AG04450 (cell line): ENCODE data around the gene STAB2. TPM values are rescaled to one million over a fixed set of nuclear protein-coding genes. Genes with fewer than 3 reads are reported as not detected.
A peak's percentile ranks its signal among the peaks of the same experiment; 100 is the strongest.

Experiments used
- CTCF ChIA-PET: fragments of 300-600, 350-600 bp; formaldehyde crosslinking; extraction: SDS; loops from one replicate; lab custom pipeline; 2022; ENCODE audit warnings: antibody characterized with exemption, inconsistent platforms; lab: Charles Lee
- POLR2A ChIA-PET: fragments of 350-600 bp; formaldehyde crosslinking; extraction: SDS; loops from one replicate; lab custom pipeline; 2021; ENCODE audit warnings: antibody characterized with exemption, inconsistent platforms; lab: Yijun Ruan, JAX
- DNase-seq: peaks from one replicate; pipeline ENCODE4 v3.0.0-alpha.2; 2011; ENCODE audit warnings: low read depth, low spot score
- H3K27ac ChIP-seq: one replicate; pipeline ENCODE4 v1.5.1; 2012; ENCODE audit warnings: low read depth, low read length, control low read depth
- H3K27me3 ChIP-seq: one replicate; pipeline ENCODE4 v1.6.0; 2012; ENCODE audit warnings: low read length; ENCODE audit not compliant: control insufficient read depth, insufficient read depth
- H3K4me3 ChIP-seq: 2 replicates; pipeline ENCODE4 v1.5.1; 2011; ENCODE audit warnings: mild to moderate bottlenecking, low read depth, low read length, control low read depth
- H3K9me3 ChIP-seq: 2 replicates; pipeline ENCODE4 v1.5.1; 2012; ENCODE audit warnings: low read length; ENCODE audit not compliant: control insufficient read depth, insufficient read depth
- polyA plus RNA-seq: library from polyadenylated mRNA; depleted of rRNA; stranded (reverse); fragments of >200 nt; gene quantifications from 2 replicates; pipeline ENCODE4 v1.2.3, GENCODE V29; 2011
- TF ChIP-seq, protein P1 (sequence below): IDR thresholded peaks from 2 replicates; pipeline ENCODE4 v1.5.1; 2011; ENCODE audit warnings: low read depth, low read length, control low read depth, inconsistent platforms

STAB2 gene
- polyA plus RNA-seq, 1 experiment = not detected

GRCh38 chr12:103769240-103769945, 182.3 kb downstream of the STAB2 start:
- Histone ChIP-seq H3K4me3 (no peak overlapping the region), H3K27me3 (no peaks in the 10 kb centered on the region), H3K27ac (no peak overlapping the region), H3K9me3 (no peaks in the 10 kb centered on the region)
- TF ChIP-seq, protein P1, sequence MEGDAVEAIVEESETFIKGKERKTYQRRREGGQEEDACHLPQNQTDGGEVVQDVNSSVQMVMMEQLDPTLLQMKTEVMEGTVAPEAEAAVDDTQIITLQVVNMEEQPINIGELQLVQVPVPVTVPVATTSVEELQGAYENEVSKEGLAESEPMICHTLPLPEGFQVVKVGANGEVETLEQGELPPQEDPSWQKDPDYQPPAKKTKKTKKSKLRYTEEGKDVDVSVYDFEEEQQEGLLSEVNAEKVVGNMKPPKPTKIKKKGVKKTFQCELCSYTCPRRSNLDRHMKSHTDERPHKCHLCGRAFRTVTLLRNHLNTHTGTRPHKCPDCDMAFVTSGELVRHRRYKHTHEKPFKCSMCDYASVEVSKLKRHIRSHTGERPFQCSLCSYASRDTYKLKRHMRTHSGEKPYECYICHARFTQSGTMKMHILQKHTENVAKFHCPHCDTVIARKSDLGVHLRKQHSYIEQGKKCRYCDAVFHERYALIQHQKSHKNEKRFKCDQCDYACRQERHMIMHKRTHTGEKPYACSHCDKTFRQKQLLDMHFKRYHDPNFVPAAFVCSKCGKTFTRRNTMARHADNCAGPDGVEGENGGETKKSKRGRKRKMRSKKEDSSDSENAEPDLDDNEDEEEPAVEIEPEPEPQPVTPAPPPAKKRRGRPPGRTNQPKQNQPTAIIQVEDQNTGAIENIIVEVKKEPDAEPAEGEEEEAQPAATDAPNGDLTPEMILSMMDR = no peak
- ChIA-PET POLR2A (no interaction called here), CTCF (interaction anchor here (1.1 to 9.4 kb wide), 5 partner anchors 36 to 340 kb away, joined by 3 to 242 read pairs (median 4); no protein-coding TSS in a partner anchor)
- no peak for DNase-seq

- no peak for DNase-seq
- TF ChIP-seq, protein P1 = peak; percentile 81
- CTCF ChIA-PET = interaction anchor here (0.6 to 9.4 kb wide), 26 partner anchors 9 to 338 kb away, joined by 3 to 242 read pairs (median 4); no protein-coding TSS in a partner anchor
- POLR2A ChIA-PET = interaction anchor here (0.5 to 0.7 kb wide), 2 partner anchors 99 to 168 kb away, joined by 3 read pairs; no protein-coding TSS in a partner anchor
- Histone ChIP-seq H3K9me3 (no peaks in the 10 kb centered on the region), H3K27me3 (no peaks in the 10 kb centered on the region), H3K27ac (no peak overlapping the region), H3K4me3 (no peak overlapping the region)
Observed at GRCh38 chr12:103771466-103771865, 184.4 kb downstream of the STAB2 start.

GRCh38 chr12:103772367-103773108, 185.5 kb downstream of the STAB2 start:
- CTCF ChIA-PET = interaction anchor here (0.8 to 9.4 kb wide), 7 partner anchors 23 to 166 kb away, joined by 4 to 242 read pairs (median 10); no protein-coding TSS in a partner anchor
- TF ChIP-seq, protein P1 = no peak

DNA sequence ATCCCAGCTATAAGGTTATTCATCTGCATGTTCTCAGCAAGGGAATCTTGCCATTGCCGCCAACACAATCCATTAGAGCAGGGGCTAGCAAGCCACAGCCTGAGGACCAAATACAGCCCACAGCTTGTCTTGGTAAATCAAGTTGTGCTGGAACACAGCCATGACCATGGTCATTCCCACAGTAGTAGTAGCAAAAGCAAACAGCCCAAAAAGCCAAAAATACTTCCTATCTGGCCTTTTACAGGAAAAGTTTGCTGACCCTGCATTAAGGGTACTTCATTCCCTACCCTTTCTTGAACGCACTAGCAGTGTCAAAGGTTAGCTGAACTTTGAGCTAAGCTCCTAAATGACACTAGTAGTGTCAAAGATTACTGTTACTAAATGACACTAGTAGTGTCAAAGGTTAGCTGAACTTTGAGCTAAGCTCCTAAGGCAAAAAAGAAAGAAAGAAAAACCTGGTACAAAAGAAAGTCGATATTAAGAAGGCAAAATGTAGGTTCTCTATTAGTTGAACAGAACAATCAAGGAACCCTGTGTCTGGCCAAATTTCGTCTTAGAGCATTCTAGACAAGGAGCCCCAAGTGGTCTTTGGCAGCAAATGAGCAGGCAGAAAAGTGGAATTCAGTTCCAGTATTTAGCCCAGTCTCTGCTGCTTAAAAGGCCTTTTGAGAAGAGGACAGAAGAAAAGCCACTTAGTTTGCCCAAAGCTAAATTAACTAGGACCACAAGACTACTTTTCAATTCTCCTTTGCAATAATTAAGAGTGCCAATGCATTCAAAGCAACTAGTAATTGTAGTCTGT, 186.2 kb downstream of the STAB2 start:
- CTCF ChIA-PET = interaction anchor here (1.1 to 9.4 kb wide), 3 partner anchors 86 to 104 kb away, joined by 5 to 242 read pairs (median 12); no protein-coding TSS in a partner anchor
- H3K4me3 ChIP-seq = no peak overlapping the region
- TF ChIP-seq, protein P1 = no peak
- no peaks in the 10 kb centered on the region; the same call in 1 of the 2 replicates for H3K9me3 ChIP-seq
- DNase-seq = no peak
- H3K27me3 ChIP-seq = no peaks in the 10 kb centered on the region
- H3K27ac ChIP-seq = no peak overlapping the region
- POLR2A ChIA-PET = interaction anchor here (0.6 kb wide), 1 partner anchor 332 kb away, joined by 5 read pairs; no protein-coding TSS in a partner anchor

More at GRCh38 chr12:103772367-103773108, 185.5 kb downstream of the STAB2 start:
- no peaks in the 10 kb centered on the region for H3K27me3 ChIP-seq
- no peak overlapping the region for H3K4me3 ChIP-seq
- POLR2A ChIA-PET = interaction anchor here (0.6 kb wide), 1 partner anchor 333 kb away, joined by 5 read pairs; no protein-coding TSS in a partner anchor
- DNase-seq = no peak
- no peak overlapping the region for H3K27ac ChIP-seq
- H3K9me3 ChIP-seq = no peaks in the 10 kb centered on the region
